Kidney epithelial cell (primary cell): ENCODE data around the gene PLA2G5. TPM values are rescaled to one million over a fixed set of nuclear protein-coding genes. Genes with fewer than 3 reads are reported as not detected.

ENCODE experiments used
- DNase-seq: peaks from one replicate; pipeline ENCODE4 v3.0.0-alpha.2; 2010; ENCODE audit warnings: low read depth
- H3K27me3 ChIP-seq: 2 replicates; pipeline ENCODE4 v1.6.0; 2011; ENCODE audit warnings: low read length; ENCODE audit not compliant: control insufficient read depth, insufficient read depth
- H3K36me3 ChIP-seq: 2 replicates; pipeline ENCODE4 v1.5.1; 2011; ENCODE audit warnings: low read length; ENCODE audit not compliant: control insufficient read depth, insufficient read depth
- H3K4me3 ChIP-seq: 2 replicates; pipeline ENCODE4 v1.5.1; 2011; ENCODE audit warnings: low read depth, mild to moderate bottlenecking, control low read depth, low read length
- CTCF ChIP-seq: IDR thresholded peaks from 2 replicates; pipeline ENCODE4 v1.5.1; 2011; ENCODE audit warnings: mild to moderate bottlenecking, moderate library complexity, low read length, control low read depth, inconsistent platforms; ENCODE audit not compliant: insufficient read depth, poor library complexity, severe bottlenecking
- total RNA-seq: library from RNA; depleted of rRNA; stranded (reverse); fragments of >200 nt; gene quantifications from 2 replicates; pipeline ENCODE4 v1.2.3, GENCODE V29; 2015

PLA2G5 gene
- total RNA-seq, 1 donor from 2014 or later: not detected

GRCh38 chr1:20105856-20106255, 35.9 kb downstream of the PLA2G5 start:
- Histone ChIP-seq H3K36me3 (no peaks in the 10 kb centered on the region), H3K4me3 (no peak overlapping the region), H3K27me3 (no peaks in the 10 kb centered on the region)
- TF ChIP-seq CTCF: no peak
- DNase-seq: no peak

GRCh38 chr1:20107351-20107750, 37.4 kb downstream of the PLA2G5 start:
- no peak for DNase-seq
- Histone ChIP-seq H3K36me3 (no peaks in the 10 kb centered on the region), H3K27me3 (no peaks in the 10 kb centered on the region), H3K4me3 (no peak overlapping the region)
- no peak for TF ChIP-seq CTCF

GRCh38 chr1:20107796-20108195, 37.8 kb downstream of the PLA2G5 start:
- H3K36me3 ChIP-seq: no peaks in the 10 kb centered on the region
- no peak overlapping the region for H3K4me3 ChIP-seq
- no peaks in the 10 kb centered on the region for H3K27me3 ChIP-seq
- no peak for DNase-seq
- TF ChIP-seq CTCF: no peak

GRCh38 chr1:20108366-20109123, 38.6 kb downstream of the PLA2G5 start:
- no peak for TF ChIP-seq CTCF
- Histone ChIP-seq H3K27me3 (no peaks in the 10 kb centered on the region), H3K4me3 (no peak overlapping the region), H3K36me3 (no peaks in the 10 kb centered on the region)
- no peak for DNase-seq

GRCh38 chr1:20109223-20109856, 39.3 kb downstream of the PLA2G5 start:
- H3K27me3 ChIP-seq: no peaks in the 10 kb centered on the region
- no peaks in the 10 kb centered on the region for H3K36me3 ChIP-seq
- no peak overlapping the region for H3K4me3 ChIP-seq
- DNase-seq: no peak
- TF ChIP-seq CTCF: no peak
